Lung (tissue), 12 donors: ENCODE measurements around the gene GOLT1A. TPM values are rescaled to one million over a fixed set of nuclear protein-coding genes. Genes with fewer than 3 reads are reported as not detected.

ENCODE experiments used
- ATAC-seq: fragments of 200-7000 bp; cut with Tn5 transposase; one replicate; pipeline ENCODE4 v1.9.1; 2020; ENCODE audit warnings: moderate number of reproducible peaks; ENCODE audit not compliant: insufficient read depth, low FRiP score
- DNase-seq, 3 donors: peaks; one replicate each; pipeline ENCODE4 v3.0.0-alpha.2; 2013 to 2017
- H3K27ac ChIP-seq, 2 donors: one replicate each; pipeline ENCODE4 v1.5.1; 2013; ENCODE audit warnings: mild to moderate bottlenecking in 2 of 2, moderate library complexity in 2 of 2, control low read depth in 1 of 2, inconsistent platforms in 1 of 2, low read depth in 1 of 2, low read length in 1 of 2
- H3K27me3 ChIP-seq, 3 donors: one replicate each; pipeline ENCODE4 v1.5.1; 2013; ENCODE audit warnings: low read length in 2 of 3; ENCODE audit not compliant: control insufficient read depth in 3 of 3, insufficient read depth in 3 of 3
- H3K36me3 ChIP-seq, 4 donors: one replicate each; pipeline ENCODE4 v1.5.1; 2013; ENCODE audit warnings: low read length in 4 of 4, mild to moderate bottlenecking in 1 of 4, moderate library complexity in 1 of 4; ENCODE audit not compliant: control insufficient read depth in 4 of 4, insufficient read depth in 4 of 4
- H3K4me1 ChIP-seq, 5 donors: one replicate each; pipeline ENCODE4 v1.5.1; 2013; ENCODE audit warnings: low read length in 5 of 5, mild to moderate bottlenecking in 2 of 5, moderate library complexity in 1 of 5; ENCODE audit not compliant: control insufficient read depth in 5 of 5, insufficient read depth in 5 of 5
- H3K4me3 ChIP-seq: one replicate; pipeline ENCODE4 v1.5.1; 2013; ENCODE audit warnings: mild to moderate bottlenecking, control low read depth, moderate library complexity
- H3K9ac ChIP-seq, 2 donors: one replicate each; pipeline ENCODE4 v1.5.1; 2013; ENCODE audit warnings: low read length in 2 of 2, control low read depth in 1 of 2; ENCODE audit not compliant: insufficient read depth in 1 of 2
- H3K9me3 ChIP-seq, 4 donors: one replicate each; pipeline ENCODE4 v1.5.1; 2013; ENCODE audit warnings: low read length in 3 of 4, mild to moderate bottlenecking in 1 of 4, moderate library complexity in 1 of 4; ENCODE audit not compliant: control insufficient read depth in 4 of 4, insufficient read depth in 3 of 4
- WGBS, 2 donors: extraction: QIAGEN DNeasy Blood & Tissue Kit; methylation state at CpG; one replicate each; pipeline ENCODE4 v1.1.7; 2013; 5-methylcytosine and 5-hydroxymethylcytosine counted together
- polyA plus RNA-seq, 2 donors: library from polyadenylated mRNA; stranded (reverse); fragments of 200-250 nt; gene quantifications; one replicate each; pipeline ENCODE4 v1.2.1, GENCODE V29; 2013
- total RNA-seq, 2 donors: library from RNA; depleted of rRNA in 1 of 2; stranded (reverse); fragments of >200 nt in 1 of 2; gene quantifications; one replicate each; pipeline ENCODE4 v1.2.1, GENCODE V29; 2014 to 2021
- TF ChIP-seq, protein P1 (sequence below): IDR thresholded peaks from 2 replicates; pipeline ENCODE4 v1.5.1; 2012; ENCODE audit warnings: mild to moderate bottlenecking; ENCODE audit errors: control extremely low read depth, extremely low read depth
- donor health status: control.
- donor health status: control.
- donor health status: Bipolar disorder and iron deficiency.
- donor health status: healthy.
- donor health status: DM: yes; HTN: yes; CAD: no.

Gene GOLT1A
- total and polyA plus RNA-seq, 4 donors: 4.1 to 23.8 (median 7.7) TPM

DNA sequence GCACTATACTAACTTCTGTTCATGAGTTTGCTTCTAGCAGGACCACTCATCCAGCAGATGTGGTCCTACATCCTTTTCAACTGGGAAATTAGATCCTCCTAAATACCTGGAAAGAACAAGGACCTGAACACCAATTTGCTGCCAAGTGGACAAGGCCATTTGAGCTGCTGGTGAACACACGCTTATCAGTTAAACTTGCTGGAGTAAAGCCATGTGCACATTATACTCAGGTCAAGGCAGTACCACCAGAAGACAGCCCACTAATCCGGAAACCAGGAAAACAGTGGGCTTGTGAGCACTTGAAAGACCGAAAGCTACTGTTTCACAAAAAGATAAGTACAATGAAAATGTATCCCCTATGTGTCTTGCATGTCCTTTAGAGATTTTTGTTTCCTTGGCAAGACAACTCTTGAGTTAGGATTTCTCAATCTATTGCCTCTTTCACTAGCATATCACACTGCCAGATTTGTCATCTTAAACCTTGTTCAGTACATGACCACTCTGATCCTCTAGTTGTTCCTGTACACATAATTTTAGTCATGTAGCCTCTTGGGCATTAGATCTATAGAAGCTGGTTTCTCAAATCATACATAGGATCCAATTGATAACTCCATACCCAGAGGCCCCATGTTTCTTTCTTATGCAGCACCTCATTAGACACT, 43.2 kb downstream of the GOLT1A start:
- peaks cover 0 to 3% (median 2%) of the 10 kb centered on the region in 3 donors for H3K27me3 ChIP-seq
- H3K4me3 ChIP-seq: no peak overlapping the region
- no peaks in the 10 kb centered on the region for H3K4me1 ChIP-seq
- H3K9me3 ChIP-seq: peaks cover 0 to 8% (median 2%) of the 10 kb centered on the region in 4 donors
- H3K9ac ChIP-seq: no peak overlapping the region
- WGBS, 2 donors: 91 to 95% methylated on average over 3 of the region's 3 CpGs
- no peak for DNase-seq
- ATAC-seq: no peak
- H3K36me3 ChIP-seq: no peaks in the 10 kb centered on the region
- no peak overlapping the region for H3K27ac ChIP-seq
- TF ChIP-seq, protein P1, sequence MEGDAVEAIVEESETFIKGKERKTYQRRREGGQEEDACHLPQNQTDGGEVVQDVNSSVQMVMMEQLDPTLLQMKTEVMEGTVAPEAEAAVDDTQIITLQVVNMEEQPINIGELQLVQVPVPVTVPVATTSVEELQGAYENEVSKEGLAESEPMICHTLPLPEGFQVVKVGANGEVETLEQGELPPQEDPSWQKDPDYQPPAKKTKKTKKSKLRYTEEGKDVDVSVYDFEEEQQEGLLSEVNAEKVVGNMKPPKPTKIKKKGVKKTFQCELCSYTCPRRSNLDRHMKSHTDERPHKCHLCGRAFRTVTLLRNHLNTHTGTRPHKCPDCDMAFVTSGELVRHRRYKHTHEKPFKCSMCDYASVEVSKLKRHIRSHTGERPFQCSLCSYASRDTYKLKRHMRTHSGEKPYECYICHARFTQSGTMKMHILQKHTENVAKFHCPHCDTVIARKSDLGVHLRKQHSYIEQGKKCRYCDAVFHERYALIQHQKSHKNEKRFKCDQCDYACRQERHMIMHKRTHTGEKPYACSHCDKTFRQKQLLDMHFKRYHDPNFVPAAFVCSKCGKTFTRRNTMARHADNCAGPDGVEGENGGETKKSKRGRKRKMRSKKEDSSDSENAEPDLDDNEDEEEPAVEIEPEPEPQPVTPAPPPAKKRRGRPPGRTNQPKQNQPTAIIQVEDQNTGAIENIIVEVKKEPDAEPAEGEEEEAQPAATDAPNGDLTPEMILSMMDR: no peak

DNA sequence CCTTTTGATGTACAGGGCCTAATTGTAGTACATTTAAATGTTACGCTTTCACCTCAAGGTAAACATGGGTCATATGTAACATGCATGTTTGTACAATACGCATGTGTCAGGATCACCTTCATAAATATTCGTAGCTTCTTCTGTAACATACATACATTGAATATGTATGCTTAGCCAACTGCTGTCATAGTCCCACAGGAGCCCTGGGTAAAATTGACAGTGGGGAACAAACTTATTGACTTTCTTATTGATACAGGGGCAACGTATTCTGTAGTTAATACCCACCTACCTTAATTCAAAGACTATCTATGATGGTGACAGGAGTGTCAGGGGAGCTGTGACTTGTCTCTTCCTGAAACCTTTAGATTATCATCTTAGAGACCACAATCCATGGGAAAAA, 43.9 kb downstream of the GOLT1A start:
- Histone ChIP-seq H3K36me3 (no peaks in the 10 kb centered on the region), H3K4me1 (no peaks in the 10 kb centered on the region), H3K27ac (no peak overlapping the region), H3K9ac (no peak overlapping the region), H3K9me3 (peaks cover 0 to 8% (median 2%) of the 10 kb centered on the region in 4 donors), H3K4me3 (no peak overlapping the region), H3K27me3 (peaks cover 0 to 2% (median 1%) of the 10 kb centered on the region in 3 donors)
- DNase-seq (no peak), ATAC-seq (no peak)
- TF ChIP-seq, protein P1: no peak
- WGBS, 2 donors: 89 to 97% methylated on average over 4 of the region's 4 CpGs

DNA sequence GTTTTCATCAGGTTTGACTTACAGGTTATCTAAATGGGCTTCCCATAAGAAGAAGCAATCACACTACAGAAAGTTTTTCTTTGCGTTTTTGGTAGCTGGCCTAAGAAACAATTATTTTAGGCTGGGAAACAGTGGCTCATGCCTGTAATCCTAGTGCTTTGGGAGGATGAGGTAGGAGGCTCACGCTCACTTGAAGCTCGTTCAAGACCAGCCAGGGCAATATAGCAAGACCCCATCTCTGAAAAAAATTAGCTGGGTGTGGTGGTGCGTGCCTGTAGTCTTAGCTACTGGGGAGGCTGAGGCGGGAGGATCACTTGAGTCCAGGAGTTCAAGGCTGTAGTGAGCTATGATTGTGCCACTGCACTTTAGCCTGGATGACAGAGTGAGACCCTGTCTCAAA, 46.1 kb downstream of the GOLT1A start:
- Histone ChIP-seq H3K27ac (no peak overlapping the region), H3K9me3 (peaks cover 0 to 8% (median 2%) of the 10 kb centered on the region in 4 donors), H3K9ac (no peak overlapping the region), H3K36me3 (no peaks in the 10 kb centered on the region), H3K27me3 (peaks cover 0 to 2% (median 0%) of the 10 kb centered on the region in 3 donors), H3K4me1 (no peaks in the 10 kb centered on the region), H3K4me3 (no peak overlapping the region)
- ATAC-seq (no peak), DNase-seq (no peak)
- TF ChIP-seq, protein P1: no peak
- WGBS, 2 donors: 91 to 96% methylated on average over 5 of the region's 5 CpGs
